Right lobe of liver (tissue), 4 donors: ENCODE results near the gene DEDD.

Experiments
- POLR2A ChIP-seq: fragments of 450-650 bp; IDR thresholded peaks from one replicate; pipeline ENCODE4 v1.6.1; 2017; ENCODE audit warnings: antibody characterized with exemption, mild to moderate bottlenecking
- TF ChIP-seq, protein P1 (sequence below), 4 donors: fragments of 200-600 bp in 3 of 4; fragments of 450-650 bp in 1 of 4; IDR thresholded peaks; one replicate each; pipeline versions ENCODE4 v1.5.1 to v1.8.0; 2016 to 2022; ENCODE audit warnings: antibody characterized with exemption in 4 of 4, mild to moderate bottlenecking in 2 of 4
- donor health status: DM: no; HTN: no; CAD: no.
- donor health status: DM: no; HTN: no; CAD: no.
- donor health status: DM: no; HTN: yes; CAD: no.

DNA sequence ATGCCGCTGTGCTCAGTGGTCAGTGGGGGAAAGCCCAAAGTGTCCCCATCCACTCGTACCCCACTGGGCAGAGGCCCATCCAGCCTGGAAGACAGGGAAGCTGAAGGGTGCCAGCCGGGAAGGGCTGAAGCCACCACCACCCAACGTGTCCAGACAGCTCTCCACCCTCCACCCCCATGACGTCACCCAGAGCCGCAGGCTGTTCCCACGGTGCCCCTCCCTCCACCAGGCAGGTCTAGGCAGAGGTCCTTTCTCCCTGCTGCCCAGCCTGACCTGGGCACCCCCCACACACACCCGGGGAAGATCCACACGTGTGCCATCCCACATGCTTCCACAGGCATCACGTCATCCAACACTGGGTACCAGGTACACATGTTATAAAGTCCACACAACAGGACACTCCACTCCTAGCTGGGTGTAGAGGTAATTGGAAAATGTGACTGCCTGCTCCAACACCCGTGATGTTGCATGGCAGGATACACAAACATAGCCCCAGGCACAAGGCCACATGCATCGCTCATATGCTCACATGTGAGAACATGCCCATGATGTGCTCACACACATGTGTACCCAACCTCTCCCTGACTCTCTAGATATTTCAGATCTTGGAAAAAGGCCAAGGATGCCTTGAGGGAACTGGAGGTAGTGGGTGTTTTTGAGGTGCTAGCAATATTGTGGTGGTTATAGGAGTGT is 57.6 kb downstream of the DEDD start:
- no peak for TF ChIP-seq POLR2A
- TF ChIP-seq, protein P1, sequence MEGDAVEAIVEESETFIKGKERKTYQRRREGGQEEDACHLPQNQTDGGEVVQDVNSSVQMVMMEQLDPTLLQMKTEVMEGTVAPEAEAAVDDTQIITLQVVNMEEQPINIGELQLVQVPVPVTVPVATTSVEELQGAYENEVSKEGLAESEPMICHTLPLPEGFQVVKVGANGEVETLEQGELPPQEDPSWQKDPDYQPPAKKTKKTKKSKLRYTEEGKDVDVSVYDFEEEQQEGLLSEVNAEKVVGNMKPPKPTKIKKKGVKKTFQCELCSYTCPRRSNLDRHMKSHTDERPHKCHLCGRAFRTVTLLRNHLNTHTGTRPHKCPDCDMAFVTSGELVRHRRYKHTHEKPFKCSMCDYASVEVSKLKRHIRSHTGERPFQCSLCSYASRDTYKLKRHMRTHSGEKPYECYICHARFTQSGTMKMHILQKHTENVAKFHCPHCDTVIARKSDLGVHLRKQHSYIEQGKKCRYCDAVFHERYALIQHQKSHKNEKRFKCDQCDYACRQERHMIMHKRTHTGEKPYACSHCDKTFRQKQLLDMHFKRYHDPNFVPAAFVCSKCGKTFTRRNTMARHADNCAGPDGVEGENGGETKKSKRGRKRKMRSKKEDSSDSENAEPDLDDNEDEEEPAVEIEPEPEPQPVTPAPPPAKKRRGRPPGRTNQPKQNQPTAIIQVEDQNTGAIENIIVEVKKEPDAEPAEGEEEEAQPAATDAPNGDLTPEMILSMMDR (IDR thresholded peaks at IDR 0.05): no peak
